HG03558 (cell line): ENCODE data around the gene PCDH9.
A peak's percentile ranks its signal among the peaks of the same experiment; 100 is the strongest.
"Not testable (repeated sequence)": the region's sequence is repeated elsewhere in the genome, so short reads cannot be mapped to it uniquely, and the experiment has no call there.

Experiments
- ATAC-seq: cut with Tn5 transposase; IDR thresholded peaks from one replicate; pipeline ENCODE4 v1.9.1; 2021; ENCODE audit warnings: moderate number of reproducible peaks; ENCODE audit not compliant: unreplicated experiment; ENCODE audit errors: extremely low read depth

PCDH9 gene

GRCh38 chr13:66635526-66635925 lies 594.6 kb downstream of the PCDH9 start:
- ATAC-seq: no peak

GRCh38 chr13:66634384-66634783 lies 595.8 kb downstream of the PCDH9 start:
- ATAC-seq: no peak

GRCh38 chr13:66627512-66627911 lies 602.6 kb downstream of the PCDH9 start:
- no peak for ATAC-seq

- ATAC-seq: no peak
Measured at GRCh38 chr13:66624302-66624701, 605.8 kb downstream of the PCDH9 start.

DNA sequence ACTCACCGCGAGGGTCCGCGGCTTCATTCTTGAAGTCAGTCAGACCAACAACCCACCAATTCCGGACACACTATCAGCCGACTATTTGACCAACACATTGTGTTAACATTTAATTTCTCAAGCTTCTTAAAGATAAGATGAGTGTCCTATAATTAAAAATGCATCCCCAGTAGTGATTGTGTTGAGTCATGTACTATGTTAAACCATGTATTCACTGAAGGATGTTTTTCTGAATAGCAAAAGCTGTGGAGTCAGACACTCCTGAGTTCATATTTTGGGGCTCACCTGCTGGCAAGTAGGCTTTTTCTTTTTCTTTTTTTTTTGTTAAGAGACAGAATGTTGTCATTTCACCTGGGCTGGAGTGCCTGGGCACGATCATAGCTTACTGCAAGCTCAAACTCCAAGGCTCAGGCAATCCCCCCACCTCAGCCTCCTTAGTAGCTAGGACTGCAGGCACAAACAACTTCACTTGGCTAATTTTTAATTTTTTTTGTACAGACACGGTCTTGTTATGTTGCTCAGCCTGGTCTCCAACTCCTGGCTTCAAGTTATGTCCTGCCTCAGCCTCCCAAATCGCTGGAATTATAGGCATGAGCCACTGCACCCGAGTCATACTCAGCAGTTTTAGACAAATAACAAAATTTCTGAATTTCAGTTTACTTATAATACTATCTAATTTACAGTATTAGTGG lies 606.9 kb downstream of the PCDH9 start:
- no peak for ATAC-seq

- not testable (repeated sequence) for ATAC-seq
Measured at GRCh38 chr13:66621906-66622447, 608.2 kb downstream of the PCDH9 start.

- ATAC-seq: peak; percentile 66
Measured at GRCh38 chr13:66618702-66619101, 611.4 kb downstream of the PCDH9 start.

GRCh38 chr13:66617786-66618185 lies 612.4 kb downstream of the PCDH9 start:
- ATAC-seq: no peak

DNA sequence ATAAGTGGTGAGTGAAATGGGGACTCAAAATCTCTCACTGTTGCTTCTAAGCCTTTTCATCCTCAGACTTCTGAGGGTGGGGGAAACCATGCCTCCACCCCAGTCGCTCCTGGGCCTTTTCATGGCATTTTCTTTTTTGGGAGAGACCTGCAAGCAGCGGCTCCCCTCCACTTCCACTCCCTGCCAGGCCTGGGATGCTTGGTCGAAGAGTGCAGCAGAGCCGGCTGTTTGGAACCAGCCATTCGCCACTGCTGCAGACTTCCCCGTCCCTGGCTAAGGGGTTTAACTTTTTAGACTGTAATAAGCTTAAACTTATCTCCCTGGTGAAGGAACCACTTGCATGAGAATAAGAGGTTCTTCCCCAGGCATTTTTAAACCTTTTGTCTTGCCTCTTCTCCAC lies 617.2 kb downstream of the PCDH9 start:
- no peak for ATAC-seq

- no peak for ATAC-seq
Measured at GRCh38 chr13:66586489-66586888, 643.6 kb downstream of the PCDH9 start.

- ATAC-seq: no peak
Measured at GRCh38 chr13:66585669-66586203, 644.4 kb downstream of the PCDH9 start.

DNA sequence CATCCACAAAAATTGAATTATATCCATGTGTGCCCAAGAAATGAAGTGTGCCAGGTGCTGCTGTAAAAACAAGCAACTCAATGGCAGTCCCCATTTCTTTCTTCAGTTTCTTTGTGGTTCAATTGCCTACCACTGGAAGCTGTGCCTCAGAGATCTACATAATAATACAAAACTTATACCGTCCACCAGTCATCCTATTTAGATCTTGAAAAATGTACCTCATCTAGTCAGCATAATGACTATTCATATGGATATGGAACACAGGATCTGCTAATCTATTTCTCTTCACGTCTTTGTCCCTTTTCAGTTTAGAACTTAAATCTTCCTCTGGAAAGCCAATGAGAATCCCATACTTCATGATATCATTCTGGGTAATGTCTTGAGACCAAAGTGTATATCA lies 648.5 kb downstream of the PCDH9 start:
- no peak for ATAC-seq

DNA sequence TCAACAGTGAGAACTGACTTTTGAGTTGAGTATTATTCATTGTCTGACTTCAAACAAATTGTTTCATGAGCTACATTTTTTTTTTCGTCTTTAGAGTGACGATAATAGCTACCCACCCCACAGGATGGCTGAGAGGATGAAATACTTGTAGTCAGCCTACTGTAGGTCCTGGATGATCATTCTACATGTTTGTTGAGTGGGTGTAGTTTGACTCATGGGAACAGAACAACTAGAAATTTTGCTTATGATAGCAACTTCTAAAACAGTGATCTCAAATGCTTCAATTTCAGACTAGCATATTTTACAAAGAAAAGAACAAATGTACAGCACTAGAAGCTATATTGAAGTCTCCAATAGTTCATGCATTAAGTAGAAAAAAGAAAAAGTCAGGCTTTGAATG lies 651.8 kb downstream of the PCDH9 start:
- no peak for ATAC-seq

GRCh38 chr13:66577358-66577757 lies 652.8 kb downstream of the PCDH9 start:
- no peak for ATAC-seq

GRCh38 chr13:66576381-66576780 lies 653.8 kb downstream of the PCDH9 start:
- peak; percentile 53 for ATAC-seq

DNA sequence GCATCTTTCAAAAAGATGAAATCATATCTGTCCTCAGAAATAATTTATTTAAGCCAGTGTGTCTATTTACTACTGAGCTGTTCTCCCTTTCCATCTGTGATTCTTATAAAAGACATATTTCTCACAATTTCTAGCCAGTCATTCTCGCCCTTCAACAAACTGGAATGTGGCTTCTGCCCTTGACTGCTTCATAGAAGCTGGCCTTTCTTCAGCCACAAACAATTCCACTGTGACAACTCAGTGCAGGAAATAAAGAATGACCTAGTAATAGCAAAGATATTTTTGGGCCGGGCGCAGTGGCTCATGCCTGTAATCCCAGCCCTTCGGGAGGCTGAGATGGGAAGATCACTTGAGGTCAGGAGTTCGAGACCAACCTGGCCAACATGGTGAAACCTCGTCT lies 655.5 kb downstream of the PCDH9 start:
- no peak for ATAC-seq

- ATAC-seq: no peak
Measured at GRCh38 chr13:66567899-66568612, 662.1 kb downstream of the PCDH9 start.

GRCh38 chr13:66565279-66565678 lies 664.9 kb downstream of the PCDH9 start:
- no peak for ATAC-seq

DNA sequence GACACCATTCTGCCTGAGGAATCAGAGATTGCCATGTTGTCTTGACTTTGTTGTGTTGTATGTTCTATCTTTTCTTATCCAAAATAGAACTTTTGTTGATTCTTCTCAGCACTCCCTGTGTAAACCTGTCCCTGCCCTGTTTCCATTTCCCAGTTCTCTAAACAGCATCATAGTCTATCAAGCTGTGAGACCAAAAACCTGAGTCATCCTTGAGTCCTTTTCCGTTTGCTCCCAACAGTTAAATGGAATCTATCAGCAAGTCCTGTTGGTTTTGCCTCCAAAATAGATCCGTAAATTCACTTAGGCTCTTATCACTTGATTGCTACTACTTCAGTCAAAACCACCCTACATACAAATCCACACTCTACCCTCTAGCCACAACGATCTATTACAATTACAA lies 667.1 kb downstream of the PCDH9 start:
- no peak for ATAC-seq

DNA sequence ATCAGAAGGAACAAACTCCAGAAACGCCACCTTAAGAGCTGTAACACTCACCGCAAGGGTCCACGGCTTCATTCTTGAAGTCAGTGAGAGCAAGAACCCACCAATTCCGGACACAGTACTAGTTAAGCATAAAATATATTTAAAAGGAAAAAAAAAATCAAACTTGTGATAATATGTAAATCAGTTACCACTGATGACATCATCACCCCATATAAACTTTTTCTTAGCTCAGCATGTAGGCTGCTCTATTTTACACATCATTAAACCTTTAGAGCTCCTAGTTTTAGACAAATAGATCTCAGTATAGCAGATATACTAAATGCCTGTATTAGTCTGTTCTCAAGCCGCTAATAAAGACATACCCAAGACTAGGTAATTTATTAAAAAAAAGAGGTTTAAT lies 668.1 kb downstream of the PCDH9 start:
- ATAC-seq: no peak

DNA sequence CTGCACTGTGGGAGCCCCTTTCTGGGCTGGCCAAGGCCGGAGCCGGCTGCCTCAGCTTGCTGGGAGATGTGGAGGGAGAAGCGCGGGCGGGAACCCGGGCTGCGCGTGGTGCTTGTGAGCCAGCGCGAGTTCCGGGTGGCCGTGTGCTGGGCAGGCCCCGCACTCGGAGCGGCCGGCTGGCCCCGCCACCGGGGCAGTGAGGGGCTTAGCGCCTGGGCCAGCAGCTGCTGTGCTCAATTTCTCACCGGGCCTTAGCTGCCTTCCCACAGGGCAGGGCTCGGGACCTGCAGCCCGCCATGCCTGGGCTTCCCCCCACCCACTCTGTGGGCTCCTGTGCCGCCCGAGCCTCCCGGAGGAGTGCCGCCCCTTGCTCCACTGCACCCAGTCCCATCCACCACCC lies 669.1 kb downstream of the PCDH9 start:
- no peak for ATAC-seq
